Fibroblast of skin of left quadriceps (primary cell): ENCODE data around the gene CAPZA1.
"Not testable (repeated sequence)": the region's sequence is repeated elsewhere in the genome, so short reads cannot be mapped to it uniquely, and the experiment has no call there.

ENCODE experiments used
- DNase-seq, 2 experiments: peaks; one replicate each; pipeline ENCODE4 v3.0.0-alpha.2; 2013; ENCODE audit warnings: low read depth in 2 of 2

Gene CAPZA1

GRCh38 chr1:112626887-112627286, 7.3 kb downstream of the CAPZA1 start:
- no peak for DNase-seq

GRCh38 chr1:112628516-112628915, 8.9 kb downstream of the CAPZA1 start:
- DNase-seq: no peak

GRCh38 chr1:112629256-112629655, 9.6 kb downstream of the CAPZA1 start:
- DNase-seq: no peak

GRCh38 chr1:112633628-112634027, 14.0 kb downstream of the CAPZA1 start:
- no peak for DNase-seq

GRCh38 chr1:112634367-112634766, 14.7 kb downstream of the CAPZA1 start:
- DNase-seq: no peak

GRCh38 chr1:112636056-112636455, 16.4 kb downstream of the CAPZA1 start:
- DNase-seq: no peak

- DNase-seq: no peak
Measured at GRCh38 chr1:112636597-112637253, 17.1 kb downstream of the CAPZA1 start.

GRCh38 chr1:112637254-112638109, 17.9 kb downstream of the CAPZA1 start:
- no peak for DNase-seq

- no peak for DNase-seq
Measured at GRCh38 chr1:112638110-112638428, 18.4 kb downstream of the CAPZA1 start.

- not testable (repeated sequence) for DNase-seq
Measured at GRCh38 chr1:112640437-112640836, 20.8 kb downstream of the CAPZA1 start.

GRCh38 chr1:112643080-112643479, 23.4 kb downstream of the CAPZA1 start:
- DNase-seq: no peak

- DNase-seq: no peak
Measured at GRCh38 chr1:112646225-112646624, 26.6 kb downstream of the CAPZA1 start.

- no peak for DNase-seq
Measured at GRCh38 chr1:112651205-112651604, 31.6 kb downstream of the CAPZA1 start.

- no peak for DNase-seq
Measured at GRCh38 chr1:112665857-112666256, 46.2 kb downstream of the CAPZA1 start.

GRCh38 chr1:112666946-112667345, 47.3 kb downstream of the CAPZA1 start:
- DNase-seq: no peak

- no peak for DNase-seq
Measured at GRCh38 chr1:112672009-112672408, 52.4 kb downstream of the CAPZA1 start.

- no peak for DNase-seq
Measured at GRCh38 chr1:112672842-112673241, 53.2 kb downstream of the CAPZA1 start.

- peak in 1 of 2 experiments; percentile 28 for DNase-seq
Measured at GRCh38 chr1:112673592-112674439, 54.2 kb downstream of the CAPZA1 start.

GRCh38 chr1:112674440-112674985, 54.9 kb downstream of the CAPZA1 start, which contains the start of gene MOV10:
Gene MOV10, plus strand, starts transcription at chr1:112674659. Its CDS starts 254 bp downstream, at chr1:112674913.
- peak; percentile 62 to 67 for DNase-seq

- no peak for DNase-seq
Measured at GRCh38 chr1:112674986-112675727, 55.5 kb downstream of the CAPZA1 start.

- DNase-seq: no peak
Measured at GRCh38 chr1:112675728-112676381, 56.2 kb downstream of the CAPZA1 start.
